ENCODE results near the gene UNC119.
A peak's percentile ranks its signal among the peaks of the same experiment; 100 is the strongest.

UNC119 gene

DNA sequence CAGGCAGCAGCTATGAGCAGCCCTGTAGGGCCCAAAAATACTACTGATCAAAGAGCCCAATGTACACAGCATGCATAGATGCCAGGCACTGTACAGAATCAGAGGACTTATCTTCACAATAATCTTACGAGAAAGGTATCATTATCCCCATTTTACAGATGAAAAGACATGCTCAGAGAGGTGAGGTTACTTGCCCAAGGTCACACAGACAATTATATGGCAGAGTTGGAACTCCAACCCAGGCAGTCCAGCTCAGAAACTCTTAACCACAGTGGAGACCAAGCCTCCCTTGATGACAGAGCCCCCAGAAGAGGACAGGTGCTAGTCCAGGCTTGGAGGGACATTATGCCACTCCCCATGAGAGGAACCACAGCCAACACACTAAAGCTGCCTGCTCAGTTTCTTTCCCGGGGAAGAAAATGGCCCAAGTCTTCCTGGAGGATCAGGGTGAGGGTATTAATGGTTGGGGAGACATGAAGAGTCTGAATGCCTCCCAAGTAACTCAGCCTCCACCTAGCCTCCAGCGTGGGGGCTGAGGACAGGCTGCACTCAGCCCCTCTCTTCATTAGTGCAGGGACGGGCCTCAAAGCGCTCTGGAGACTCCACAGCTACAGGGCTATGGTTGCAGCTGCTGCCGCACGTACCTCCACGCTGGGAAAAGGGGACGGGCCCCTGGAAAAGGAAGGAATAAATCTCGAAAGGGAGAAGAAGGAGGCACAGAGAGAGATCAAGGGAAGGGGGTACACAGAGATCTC, 826 bp downstream of the UNC119 start:
- Histone ChIP-seq H3F3A (ENCODE audit: control insufficient read depth, insufficient read depth) (0 out of 2 replicates have a peak, but pooled peaks cover 5% of the 10 kb centered on the region), H3K9me2 (replicated peaks; ENCODE audit: control insufficient read depth, low read length) (no peaks in the 10 kb centered on the region), H3K36me3 (ENCODE audit: control insufficient read depth, low read length) (peaks cover 35% of the 10 kb centered on the region), H3K9me3 (ENCODE audit: control insufficient read depth, insufficient read depth, low read length) (no peaks in the 10 kb centered on the region), H3K4me3 (ENCODE audit: low read length) (peak overlapping the region; percentile 81), H3K27me3 (ENCODE audit: control insufficient read depth, low read length) (no peaks in the 10 kb centered on the region), H3K27ac (ENCODE audit: low read depth, low read length) (no peak overlapping the region), H3K79me2 (ENCODE audit: control insufficient read depth, low read length) (peaks cover 12% of the 10 kb centered on the region; the same call in 1 of the 2 replicates), H3K4me2 (ENCODE audit: low read length) (peak overlapping the region; percentile 82), H4K20me1 (ENCODE audit: control insufficient read depth, insufficient read depth, low read depth, low read length) (no peaks in the 10 kb centered on the region), H3K4me1 (ENCODE audit: control insufficient read depth, low read length) (peaks cover 56% of the 10 kb centered on the region)
- TF ChIP-seq, protein P1, sequence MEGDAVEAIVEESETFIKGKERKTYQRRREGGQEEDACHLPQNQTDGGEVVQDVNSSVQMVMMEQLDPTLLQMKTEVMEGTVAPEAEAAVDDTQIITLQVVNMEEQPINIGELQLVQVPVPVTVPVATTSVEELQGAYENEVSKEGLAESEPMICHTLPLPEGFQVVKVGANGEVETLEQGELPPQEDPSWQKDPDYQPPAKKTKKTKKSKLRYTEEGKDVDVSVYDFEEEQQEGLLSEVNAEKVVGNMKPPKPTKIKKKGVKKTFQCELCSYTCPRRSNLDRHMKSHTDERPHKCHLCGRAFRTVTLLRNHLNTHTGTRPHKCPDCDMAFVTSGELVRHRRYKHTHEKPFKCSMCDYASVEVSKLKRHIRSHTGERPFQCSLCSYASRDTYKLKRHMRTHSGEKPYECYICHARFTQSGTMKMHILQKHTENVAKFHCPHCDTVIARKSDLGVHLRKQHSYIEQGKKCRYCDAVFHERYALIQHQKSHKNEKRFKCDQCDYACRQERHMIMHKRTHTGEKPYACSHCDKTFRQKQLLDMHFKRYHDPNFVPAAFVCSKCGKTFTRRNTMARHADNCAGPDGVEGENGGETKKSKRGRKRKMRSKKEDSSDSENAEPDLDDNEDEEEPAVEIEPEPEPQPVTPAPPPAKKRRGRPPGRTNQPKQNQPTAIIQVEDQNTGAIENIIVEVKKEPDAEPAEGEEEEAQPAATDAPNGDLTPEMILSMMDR (IDR thresholded peaks at IDR 0.05; ENCODE audit: low read depth, low read length, poor library complexity, severe bottlenecking) = no peak
- no peak for TF ChIP-seq EZH2phosphoT487 (IDR thresholded peaks at IDR 0.05; ENCODE audit: borderline replicate concordance, low read length)

DNA sequence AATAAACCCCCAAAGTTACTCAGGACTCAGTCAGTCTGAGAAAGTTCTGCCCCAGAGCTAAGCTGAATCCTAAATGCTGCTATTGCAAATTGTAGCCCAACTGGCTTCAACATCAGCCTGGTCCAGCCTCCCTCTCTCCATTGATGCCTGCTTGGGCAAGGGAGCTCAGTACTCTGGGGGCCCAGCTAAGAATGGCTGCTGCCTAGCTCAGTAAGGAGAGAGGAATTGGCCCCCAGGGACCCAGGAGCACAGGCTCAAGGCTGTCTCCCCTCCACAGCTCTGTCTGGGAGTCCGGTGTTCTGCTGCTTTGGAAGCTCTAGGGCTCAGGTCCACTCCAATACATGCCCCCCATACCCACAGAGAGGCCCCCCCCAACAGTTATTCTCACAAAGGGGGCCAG, 1.6 kb downstream of the UNC119 start:
- TF ChIP-seq, protein P1 (IDR thresholded peaks at IDR 0.05; ENCODE audit: low read depth, low read length, poor library complexity, severe bottlenecking) = no peak
- no peak for TF ChIP-seq EZH2phosphoT487 (IDR thresholded peaks at IDR 0.05; ENCODE audit: borderline replicate concordance, low read length)
- Histone ChIP-seq H3K4me2 (ENCODE audit: low read length) (peak overlapping the region; percentile 82), H3K9me2 (replicated peaks; ENCODE audit: control insufficient read depth, low read length) (no peaks in the 10 kb centered on the region), H3F3A (ENCODE audit: control insufficient read depth, insufficient read depth) (0 out of 2 replicates have a peak, but pooled peaks cover 5% of the 10 kb centered on the region), H3K36me3 (ENCODE audit: control insufficient read depth, low read length) (peaks cover 28% of the 10 kb centered on the region), H3K4me1 (ENCODE audit: control insufficient read depth, low read length) (peaks cover 56% of the 10 kb centered on the region), H3K27me3 (ENCODE audit: control insufficient read depth, low read length) (no peaks in the 10 kb centered on the region), H3K4me3 (ENCODE audit: low read length) (0 out of 2 replicates have a peak overlapping the region, but pooled peaks have one; percentile 81), H3K79me2 (ENCODE audit: control insufficient read depth, low read length) (peaks cover 12% of the 10 kb centered on the region; the same call in 1 of the 2 replicates), H3K9me3 (ENCODE audit: control insufficient read depth, insufficient read depth, low read length) (no peaks in the 10 kb centered on the region), H4K20me1 (ENCODE audit: control insufficient read depth, insufficient read depth, low read depth, low read length) (no peaks in the 10 kb centered on the region), H3K27ac (ENCODE audit: low read depth, low read length) (no peak overlapping the region)

DNA sequence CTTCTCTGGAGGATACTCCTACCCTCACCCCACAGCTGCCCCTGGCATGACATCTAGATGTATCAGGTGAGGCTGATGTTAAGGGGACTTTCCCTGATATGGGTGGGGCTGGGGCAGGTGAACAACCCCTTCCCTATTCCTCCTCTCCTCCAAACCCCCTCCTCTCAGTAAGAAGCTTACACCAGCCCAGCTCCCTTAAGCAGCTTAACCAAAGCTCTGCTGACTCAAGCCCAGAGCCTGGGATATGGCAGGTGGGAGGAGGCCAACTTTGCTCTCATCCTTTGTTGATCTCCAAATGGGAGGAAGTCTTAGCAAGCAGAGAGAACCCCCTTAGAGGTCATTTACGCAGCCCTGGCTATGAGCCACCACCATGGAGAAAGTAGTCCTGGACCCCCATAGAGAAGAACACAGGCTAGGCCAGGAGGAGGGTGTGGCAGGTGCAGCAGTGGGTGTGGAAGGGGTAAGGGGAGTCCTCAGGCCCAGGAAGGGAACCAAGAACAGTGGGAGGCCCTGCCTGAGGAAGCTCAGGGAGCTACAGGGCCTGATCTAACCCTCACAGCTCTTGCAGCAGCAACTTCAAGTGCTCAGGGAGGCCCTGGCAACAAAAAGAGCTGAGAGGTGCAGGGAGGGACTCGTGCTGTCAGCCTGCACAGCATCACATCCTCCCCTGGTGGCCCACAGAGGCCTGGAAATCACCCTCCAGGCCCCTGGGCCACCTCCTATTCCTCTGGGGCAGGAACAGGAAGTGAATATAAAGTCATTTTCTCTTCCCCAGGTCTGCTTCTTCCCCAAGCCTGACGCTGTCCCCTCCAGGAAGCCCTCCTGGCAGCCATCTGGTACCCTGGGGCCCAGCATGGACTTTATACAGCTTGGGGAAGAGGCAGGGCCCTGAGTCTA, 2.9 kb downstream of the UNC119 start:
- Histone ChIP-seq H3K27me3 (ENCODE audit: control insufficient read depth, low read length) (no peaks in the 10 kb centered on the region), H3K36me3 (ENCODE audit: control insufficient read depth, low read length) (peaks cover 22% of the 10 kb centered on the region), H3K4me2 (ENCODE audit: low read length) (peak overlapping the region; percentile 100), H3K4me1 (ENCODE audit: control insufficient read depth, low read length) (peaks cover 56% of the 10 kb centered on the region), H3F3A (ENCODE audit: control insufficient read depth, insufficient read depth) (0 out of 2 replicates have a peak, but pooled peaks cover 5% of the 10 kb centered on the region), H3K9me2 (replicated peaks; ENCODE audit: control insufficient read depth, low read length) (no peaks in the 10 kb centered on the region), H3K9me3 (ENCODE audit: control insufficient read depth, insufficient read depth, low read length) (no peaks in the 10 kb centered on the region), H3K79me2 (ENCODE audit: control insufficient read depth, low read length) (peaks cover 12% of the 10 kb centered on the region; the same call in 1 of the 2 replicates), H3K27ac (ENCODE audit: low read depth, low read length) (peak overlapping the region; percentile 56), H4K20me1 (ENCODE audit: control insufficient read depth, insufficient read depth, low read depth, low read length) (no peaks in the 10 kb centered on the region), H3K4me3 (ENCODE audit: low read length) (peak overlapping the region; percentile 50)
- no peak for TF ChIP-seq EZH2phosphoT487 (IDR thresholded peaks at IDR 0.05; ENCODE audit: borderline replicate concordance, low read length)
